Measurements from ENCODE around the gene ABI2.

- TF ChIP-seq POLR2A (IDR thresholded peaks at IDR 0.05; ENCODE audit: borderline replicate concordance, extremely low read depth, insufficient read depth, insufficient read length) (no peak), CTCF (IDR thresholded peaks at IDR 0.05 in 2 of 3, conservative IDR thresholded peaks at IDR 0.05 in 1 of 3; ENCODE audit: borderline replicate concordance in 1 of 3, insufficient read depth in 1 of 3, low read depth in 2 of 3, low read length in 2 of 3) (no peak), JUND (IDR thresholded peaks at IDR 0.05) (no peak), ZBTB33 (IDR thresholded peaks at IDR 0.05; ENCODE audit: extremely low read depth, insufficient replicate concordance, low read length) (no peak), POLR2AphosphoS5 (IDR thresholded peaks at IDR 0.05; ENCODE audit: low read depth, low read length) (no peak), CEBPB (IDR thresholded peaks at IDR 0.05; ENCODE audit: low read depth) (no peak), REST (IDR thresholded peaks at IDR 0.05; ENCODE audit: low read depth) (no peak), TCF7L2 (IDR thresholded peaks at IDR 0.05; ENCODE audit: borderline replicate concordance, extremely low read depth, insufficient read depth, insufficient read length) (no peak), FOSL1 (IDR thresholded peaks at IDR 0.05; ENCODE audit: low read depth) (no peak), EZH2 (IDR thresholded peaks at IDR 0.05) (no peak)
These were observed 10.1 kb downstream of the ABI2 start for GRCh38 chr2:203338322-203338721.

Data from HCT116 (cell line).